GM06990 (cell line): ENCODE results near the gene CLN3.

Experiments
- DNase-seq: peaks from one replicate; pipeline ENCODE4 v3.0.0-alpha.2; 2011; ENCODE audit not compliant: insufficient read length; ENCODE audit errors: extremely low read depth
- H3K27me3 ChIP-seq: replicated peaks from 2 replicates; pipeline ENCODE4 v1.6.0; 2011; ENCODE audit warnings: low read length; ENCODE audit not compliant: control insufficient read depth, insufficient read depth
- H3K36me3 ChIP-seq: 2 replicates; pipeline ENCODE4 v1.5.1; 2011; ENCODE audit warnings: low read length; ENCODE audit not compliant: control insufficient read depth, insufficient read depth
- H3K4me3 ChIP-seq: replicated peaks from 2 replicates; pipeline ENCODE4 v1.5.1; 2011; ENCODE audit warnings: low read depth, mild to moderate bottlenecking, control low read depth, low read length
- TF ChIP-seq, protein P1 (sequence below): IDR thresholded peaks from 2 replicates; pipeline ENCODE4 v1.5.1; 2011; ENCODE audit warnings: low read length, control low read depth, mild to moderate bottlenecking, inconsistent platforms; ENCODE audit not compliant: insufficient read depth, poor library complexity, severe bottlenecking

CLN3 gene

DNA sequence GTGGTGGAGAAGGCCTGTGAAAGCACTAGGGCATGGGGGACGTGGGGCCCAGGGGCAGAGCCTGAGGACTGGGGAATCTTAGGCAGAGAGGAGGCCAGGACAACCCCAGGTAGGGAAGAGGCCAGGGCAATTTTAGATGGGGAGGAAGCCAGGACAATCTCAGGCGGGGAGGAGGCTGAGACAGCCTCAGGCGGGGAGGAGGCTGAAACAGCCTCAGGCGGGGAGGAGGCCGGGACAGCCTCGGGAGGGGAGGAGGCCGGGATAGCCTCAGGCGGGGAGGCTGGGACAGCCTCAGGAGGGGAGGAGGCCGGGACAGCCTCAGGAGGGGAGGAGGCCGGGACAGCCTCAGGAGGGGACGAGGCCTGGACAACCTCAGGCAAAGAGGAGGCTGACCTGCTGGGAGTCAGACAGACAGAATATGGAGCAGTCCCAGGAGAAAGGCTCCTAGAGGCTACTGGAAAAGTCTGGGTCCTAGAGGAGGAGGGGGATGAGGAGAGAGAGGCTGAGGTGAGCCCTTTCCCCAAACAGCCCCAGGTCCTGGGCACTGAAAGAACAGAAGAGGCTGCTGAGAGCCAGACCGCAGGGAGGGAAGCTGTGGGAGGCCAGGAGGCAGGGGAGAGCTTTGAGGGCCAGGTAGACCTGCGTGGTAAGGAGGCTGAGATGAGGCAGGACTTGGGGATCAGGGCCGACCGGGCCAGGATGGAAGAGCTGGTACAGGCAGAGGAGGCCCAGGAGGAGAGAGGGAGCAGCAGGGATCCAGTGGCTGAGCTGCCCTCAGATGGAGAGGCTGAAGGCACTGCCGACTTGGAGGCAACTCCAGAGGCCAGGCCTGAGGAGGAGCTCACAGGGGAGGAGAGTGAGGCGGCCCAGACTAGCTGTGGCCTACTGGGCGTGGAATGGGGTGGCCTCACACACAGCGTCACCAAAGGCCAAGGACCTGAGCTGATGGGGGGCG, 4.2 kb upstream of the CLN3 start:
- Histone ChIP-seq H3K27me3 (no peaks in the 10 kb centered on the region), H3K4me3 (no peak overlapping the region), H3K36me3 (no peaks in the 10 kb centered on the region)
- TF ChIP-seq, protein P1, sequence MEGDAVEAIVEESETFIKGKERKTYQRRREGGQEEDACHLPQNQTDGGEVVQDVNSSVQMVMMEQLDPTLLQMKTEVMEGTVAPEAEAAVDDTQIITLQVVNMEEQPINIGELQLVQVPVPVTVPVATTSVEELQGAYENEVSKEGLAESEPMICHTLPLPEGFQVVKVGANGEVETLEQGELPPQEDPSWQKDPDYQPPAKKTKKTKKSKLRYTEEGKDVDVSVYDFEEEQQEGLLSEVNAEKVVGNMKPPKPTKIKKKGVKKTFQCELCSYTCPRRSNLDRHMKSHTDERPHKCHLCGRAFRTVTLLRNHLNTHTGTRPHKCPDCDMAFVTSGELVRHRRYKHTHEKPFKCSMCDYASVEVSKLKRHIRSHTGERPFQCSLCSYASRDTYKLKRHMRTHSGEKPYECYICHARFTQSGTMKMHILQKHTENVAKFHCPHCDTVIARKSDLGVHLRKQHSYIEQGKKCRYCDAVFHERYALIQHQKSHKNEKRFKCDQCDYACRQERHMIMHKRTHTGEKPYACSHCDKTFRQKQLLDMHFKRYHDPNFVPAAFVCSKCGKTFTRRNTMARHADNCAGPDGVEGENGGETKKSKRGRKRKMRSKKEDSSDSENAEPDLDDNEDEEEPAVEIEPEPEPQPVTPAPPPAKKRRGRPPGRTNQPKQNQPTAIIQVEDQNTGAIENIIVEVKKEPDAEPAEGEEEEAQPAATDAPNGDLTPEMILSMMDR = no peak
- DNase-seq = no peak

DNA sequence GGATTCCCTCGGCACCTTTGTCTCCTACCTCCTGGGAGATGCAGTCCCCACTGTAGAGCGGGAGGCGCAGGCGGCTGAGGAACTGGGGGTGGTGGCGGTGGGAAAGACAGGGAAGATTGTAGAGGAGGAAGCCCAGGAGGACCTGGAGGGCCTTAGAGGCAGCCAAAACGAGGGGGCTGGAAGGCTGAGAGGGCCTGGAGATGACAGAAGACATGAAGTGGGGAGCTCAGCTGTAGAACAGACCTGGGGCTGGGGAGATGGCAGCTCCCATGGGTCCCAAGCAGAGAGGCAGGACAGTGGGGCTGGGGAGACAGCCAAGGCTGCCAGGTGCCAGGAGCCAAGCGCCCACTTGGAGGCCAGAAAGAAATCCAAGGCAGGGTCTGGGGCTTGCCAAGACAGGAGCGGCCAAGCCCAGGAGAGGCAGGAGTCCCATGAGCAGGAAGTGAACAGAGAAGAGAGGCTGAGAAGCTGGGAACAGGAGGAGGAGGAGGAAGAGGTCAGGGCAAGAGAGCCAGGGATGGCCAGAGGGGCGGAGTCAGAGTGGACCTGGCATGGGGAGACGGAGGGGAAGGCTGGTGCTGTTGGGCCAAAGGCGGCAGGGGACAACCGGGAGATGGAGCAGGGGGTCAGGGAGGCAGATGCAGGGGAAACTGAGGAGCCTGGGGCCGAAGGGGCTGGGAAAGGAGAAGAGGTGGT, 3.4 kb upstream of the CLN3 start:
- TF ChIP-seq, protein P1 = no peak
- DNase-seq = no peak
- H3K4me3 ChIP-seq = 0 out of 2 replicates have a peak overlapping the region, but pooled peaks have one; percentile 16

DNA sequence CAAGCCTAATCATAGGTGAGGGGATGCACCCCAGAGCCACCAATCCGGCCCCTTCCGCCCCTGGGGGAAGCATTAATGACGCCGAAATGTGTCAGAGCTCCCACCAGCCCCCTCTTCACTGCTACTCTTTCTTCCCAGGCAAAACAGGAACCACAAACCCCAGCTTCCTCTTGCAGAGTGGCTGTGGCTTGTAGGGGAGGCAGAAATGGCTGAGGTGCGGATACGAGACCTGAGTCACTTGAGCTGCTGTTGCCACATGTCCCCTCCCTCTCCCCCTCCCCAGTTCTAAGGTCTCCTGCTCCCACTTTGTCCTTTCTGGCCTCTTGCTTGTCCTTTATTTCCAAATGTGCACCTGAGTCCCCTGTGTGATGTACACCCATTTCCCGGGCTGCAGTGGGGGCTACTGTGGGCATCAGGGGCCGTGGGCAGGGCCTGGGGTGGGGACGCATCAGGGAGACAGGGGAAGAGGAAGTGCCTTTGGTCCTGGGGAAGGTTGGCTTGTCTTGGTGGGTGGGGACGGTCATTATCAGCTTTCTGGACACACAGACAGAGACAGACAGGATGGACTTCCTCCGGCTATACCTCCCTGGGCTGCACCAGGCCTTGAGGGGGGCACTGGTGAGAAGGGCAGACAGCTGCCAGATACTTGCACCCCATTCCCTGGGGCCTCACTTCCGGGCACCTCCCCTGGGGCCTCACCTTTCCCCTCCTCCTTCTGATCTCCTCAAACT, 2.4 kb upstream of the CLN3 start, which contains the start of gene APOBR:
APOBR (plus strand) TSS at position 523 of the 731 bp plus-strand sequence; CDS start at position 562, 39 bp downstream.
- H3K36me3 ChIP-seq = no peaks in the 10 kb centered on the region; the same call in 1 of the 2 replicates
- peak; percentile 80 for DNase-seq
- H3K4me3 ChIP-seq = peak within 1 kb of the TSS; percentile 16
- no peaks in the 10 kb centered on the region for H3K27me3 ChIP-seq
- TF ChIP-seq, protein P1 = no peak

More for the DNA sequence above, 3.4 kb upstream of the CLN3 start:
- Histone ChIP-seq H3K36me3 (no peaks in the 10 kb centered on the region), H3K27me3 (no peaks in the 10 kb centered on the region)

DNA sequence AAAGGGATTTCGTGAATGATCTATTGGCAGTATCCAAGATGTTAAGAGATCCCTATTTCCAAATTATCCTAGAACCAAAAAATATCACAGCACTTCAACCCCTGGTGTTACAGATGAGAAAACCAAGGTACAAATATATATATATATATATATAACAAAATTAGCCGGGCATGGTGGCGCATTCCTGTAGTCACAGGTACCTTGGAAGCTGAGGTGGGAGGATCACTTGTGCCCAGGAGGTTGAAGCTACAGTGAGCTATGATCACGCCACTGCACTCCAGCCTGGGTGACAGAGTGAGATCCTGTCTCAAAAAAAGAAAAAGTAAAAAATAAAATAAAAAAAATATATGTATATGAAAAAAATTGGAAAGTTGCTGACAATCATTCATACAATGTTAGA, 637 bp upstream of the CLN3 start:
- DNase-seq = no peak
- H3K4me3 ChIP-seq = peak overlapping the region; percentile 80

More for the DNA sequence above, 637 bp upstream of the CLN3 start:
- H3K36me3 ChIP-seq = peaks cover under 1% of the 10 kb centered on the region; the same call in 1 of the 2 replicates
- H3K27me3 ChIP-seq = no peaks in the 10 kb centered on the region
- TF ChIP-seq, protein P1 = no peak
